Endothelial cell of umbilical vein (primary cell): Measurements from ENCODE around the gene ITSN2. TPM values are rescaled to one million over a fixed set of nuclear protein-coding genes. Genes with fewer than 3 reads are reported as not detected.

ENCODE experiments used
- BruUV-seq: library from RNA; stranded (reverse); fragments of 400-500 nt; replicated peaks from 2 replicates; lab custom pipeline; 2021; lab: Mats Ljungman, UMichigan
- CTCF ChIA-PET: fragments of 300-600, 350-600 bp; sonication (Branson Sonifier 250); formaldehyde crosslinking; loops from one replicate; lab custom pipeline; 2021; ENCODE audit warnings: antibody characterized with exemption, inconsistent platforms; lab: Charles Lee
- POLR2A ChIA-PET: fragments of 300-600, 350-600 bp; sonication (Branson Sonifier 250); formaldehyde crosslinking; loops from one replicate; lab custom pipeline; 2021; ENCODE audit warnings: antibody characterized with exemption, inconsistent platforms; lab: Charles Lee
- DNase-seq: peaks from one replicate; pipeline ENCODE4 v3.0.0-alpha.2; 2011; ENCODE audit warnings: low read depth, low spot score
- FAIRE-seq: peaks from 2 replicates; lab custom pipeline; 2011; peaks lifted over from hg19 to GRCh38; lab: Jason Lieb, UNC
- H2AFZ ChIP-seq: 2 replicates; pipeline ENCODE4 v1.6.0; 2012; ENCODE audit warnings: low read depth, low read length, control low read depth, inconsistent platforms
- H3K27ac ChIP-seq: 2 replicates; pipeline ENCODE4 v1.5.1; 2011; ENCODE audit warnings: low read depth, mild to moderate bottlenecking, control low read depth, low read length, moderate library complexity; ENCODE audit not compliant: insufficient read depth
- H3K27me3 ChIP-seq, 2 experiments: 2 replicates each; pipeline versions ENCODE4 v1.6.0 to v1.6.1; 2011; ENCODE audit warnings: low read length in 2 of 2, mixed read lengths in 1 of 2; ENCODE audit not compliant: control insufficient read depth in 2 of 2, insufficient read depth in 2 of 2
- H3K36me3 ChIP-seq, 2 experiments: 2 replicates in 1 of 2; 3 replicates in 1 of 2; pipeline ENCODE4 v1.5.1; 2011; ENCODE audit warnings: low read length in 2 of 2, mild to moderate bottlenecking in 1 of 2, moderate library complexity in 1 of 2; ENCODE audit not compliant: control insufficient read depth in 2 of 2, insufficient read depth in 2 of 2; ENCODE audit errors: extremely low read depth in 1 of 2
- H3K4me1 ChIP-seq: 3 replicates; pipeline ENCODE4 v1.5.1; 2011; ENCODE audit warnings: mild to moderate bottlenecking, low read length; ENCODE audit not compliant: control insufficient read depth, insufficient read depth; ENCODE audit errors: extremely low read depth
- H3K4me2 ChIP-seq: 2 replicates; pipeline ENCODE4 v1.6.1; 2011; ENCODE audit warnings: low read length, control low read depth, mixed read lengths; ENCODE audit not compliant: insufficient read depth
- H3K4me3 ChIP-seq, 3 experiments: fragments of 200-600 bp in 1 of 3; sonication (generic), shearing (Covaris generic) in 1 of 3; replicated peaks in 1 of 3; 2 replicates each; pipeline ENCODE4 v1.5.1; 2011 to 2016; ENCODE audit warnings: control low read depth in 3 of 3, low read length in 3 of 3, mild to moderate bottlenecking in 2 of 3, inconsistent platforms in 1 of 3, low read depth in 1 of 3, moderate library complexity in 1 of 3; ENCODE audit not compliant: insufficient read depth in 1 of 3
- H3K79me2 ChIP-seq: 2 replicates; pipeline ENCODE4 v1.6.0; 2012; ENCODE audit warnings: low read length, inconsistent platforms; ENCODE audit not compliant: control insufficient read depth, insufficient read depth
- H3K9ac ChIP-seq: replicated peaks from 2 replicates; pipeline ENCODE3; 2011; ENCODE audit warnings: low read length, control low read depth; ENCODE audit not compliant: insufficient read depth; ENCODE audit errors: extremely low read depth
- H3K9me1 ChIP-seq: replicated peaks from 3 replicates; pipeline ENCODE4 v1.6.0; 2011; ENCODE audit warnings: mild to moderate bottlenecking, low read length; ENCODE audit not compliant: control insufficient read depth, insufficient read depth; ENCODE audit errors: extremely low read depth
- H3K9me3 ChIP-seq: replicated peaks from 2 replicates; pipeline ENCODE4 v1.5.1; 2012; ENCODE audit warnings: low read length, inconsistent platforms; ENCODE audit not compliant: control insufficient read depth, insufficient read depth
- H4K20me1 ChIP-seq: replicated peaks from 2 replicates; pipeline ENCODE3; 2011; ENCODE audit warnings: mild to moderate bottlenecking, low read length; ENCODE audit not compliant: control insufficient read depth, insufficient read depth; ENCODE audit errors: extremely low read depth
- CTCF ChIP-seq, 2 donors: IDR thresholded peaks; 1 replicate in 1 of 2; 2 replicates in 1 of 2; pipeline ENCODE4 v1.5.1; 2011; ENCODE audit warnings: low read length in 2 of 2, mild to moderate bottlenecking in 2 of 2, moderate library complexity in 2 of 2, control low read depth in 1 of 2, inconsistent platforms in 1 of 2, low read depth in 1 of 2; ENCODE audit not compliant: insufficient read depth in 1 of 2; ENCODE audit errors: extremely low read depth in 1 of 2
- EZH2 ChIP-seq: IDR thresholded peaks from 2 replicates; pipeline ENCODE4 v1.6.1; 2012; ENCODE audit warnings: borderline replicate concordance, low read depth, mild to moderate bottlenecking, moderate library complexity, low read length, inconsistent platforms; ENCODE audit not compliant: severe bottlenecking
- FOS ChIP-seq: IDR thresholded peaks from 2 replicates; pipeline ENCODE4 v1.6.1; 2011; ENCODE audit warnings: mild to moderate bottlenecking, low read length, moderate library complexity, borderline replicate concordance; ENCODE audit not compliant: insufficient read depth
- GATA2 ChIP-seq: IDR thresholded peaks from 2 replicates; pipeline ENCODE4 v1.7.0; 2011; ENCODE audit warnings: low read depth, mild to moderate bottlenecking, moderate library complexity, mixed read lengths, low read length; ENCODE audit not compliant: insufficient read length, insufficient read depth
- JUN ChIP-seq: IDR thresholded peaks from 2 replicates; pipeline ENCODE4 v1.6.1; 2011; ENCODE audit warnings: borderline replicate concordance, low read depth; ENCODE audit not compliant: insufficient read length, insufficient read depth
- MYC ChIP-seq: IDR thresholded peaks from one replicate; pipeline ENCODE4 v1.6.1; 2011; ENCODE audit warnings: mild to moderate bottlenecking, low read depth, low read length
- POLR2A ChIP-seq: IDR thresholded peaks from 2 replicates; pipeline ENCODE4 v1.6.1; 2012; ENCODE audit warnings: low read depth, mild to moderate bottlenecking, control low read depth, low read length
- POLR2AphosphoS5 ChIP-seq: IDR thresholded peaks from 2 replicates; pipeline ENCODE4 v1.6.1; 2012; ENCODE audit warnings: low read depth, mild to moderate bottlenecking, control low read depth, low read length, moderate library complexity; ENCODE audit not compliant: insufficient read depth
- dilution Hi-C: fragments of 300-500 bp; cut with MboI; formaldehyde crosslinking; loops from one replicate; pipeline ENCODE4 v1.15.0; 2019; ENCODE audit warnings: low sequenced_read_pairs; ENCODE audit not compliant: extremely low pct_ligation_motif_present
- intact Hi-C: fragments of 100-400 bp; cut with micrococcal nuclease; formaldehyde crosslinking; loops from one replicate; pipeline ENCODE4 v1.10.0; 2022
- polyA plus RNA-seq, 4 experiments: library from polyadenylated mRNA; depleted of rRNA in 3 of 4; stranded (reverse) in 3 of 4; unstranded in 1 of 4; fragments of >200 nt; gene quantifications; 2 replicates each; pipeline versions ENCODE4 v1.2.1 to v1.2.3, GENCODE V29; 2011 to 2012; ENCODE audit warnings: missing spikeins in 1 of 4
- total RNA-seq: library from RNA; stranded (reverse); gene quantifications from 2 replicates; pipeline ENCODE4 v1.2.3, GENCODE V29; 2021
- TF ChIP-seq, protein P1 (sequence below): IDR thresholded peaks from 2 replicates; pipeline ENCODE4 v1.6.1; 2011; ENCODE audit not compliant: insufficient read depth, insufficient read length

The ITSN2 gene
- total and polyA plus RNA-seq, 2 donors (not counting 3 experiments of a cell fraction or from before 2014, with no cell fraction given): 30.5 to 56.8 TPM

DNA sequence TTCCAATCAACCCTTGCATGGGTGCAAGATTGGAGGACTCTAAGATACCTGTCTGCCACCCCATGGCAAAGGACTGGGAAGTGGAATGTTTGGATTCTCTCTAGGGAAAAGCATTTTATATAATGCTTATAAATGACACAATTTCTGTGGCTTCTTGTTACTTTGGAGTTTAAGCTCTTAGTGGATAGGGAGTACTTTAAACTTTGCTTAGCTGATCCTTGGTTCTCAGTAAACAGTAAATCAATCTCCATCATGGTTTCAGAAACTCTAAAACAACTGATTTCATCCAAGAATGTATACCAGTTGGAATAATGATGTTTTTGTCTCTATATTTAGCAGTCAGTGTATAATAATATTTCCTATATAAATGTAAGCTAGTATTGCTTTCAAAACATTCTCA, 199.6 kb downstream of the ITSN2 start:
- intact Hi-C loops: no loop called here
- CTCF ChIA-PET: interaction anchor here (1.2 to 3.5 kb wide), 3 partner anchors 13 to 336 kb away, joined by 3 to 27 read pairs (median 6); no protein-coding TSS in a partner anchor

More for the DNA sequence above, 199.6 kb downstream of the ITSN2 start:
- Histone ChIP-seq H3K4me2 (no peak overlapping the region), H4K20me1 (no peaks in the 10 kb centered on the region), H3K4me3 (no peak overlapping the region), H3K4me1 (no peaks in the 10 kb centered on the region), H3K27ac (no peak overlapping the region), H3K36me3 (no peaks in the 10 kb centered on the region), H3K79me2 (no peaks in the 10 kb centered on the region), H3K9me3 (no peaks in the 10 kb centered on the region), H3K9me1 (no peaks in the 10 kb centered on the region), H2AFZ (no peak overlapping the region), H3K9ac (no peak overlapping the region), H3K27me3 (no peaks in the 10 kb centered on the region)
- POLR2A ChIA-PET: no interaction called here
- DNase-seq (no peak), FAIRE-seq (no peak)
- BruUV-seq: no TSS peak
- dilution Hi-C loops: no loop called here
- no peak for TF ChIP-seq JUN
- TF ChIP-seq POLR2A: no peak
- no peak for TF ChIP-seq MYC
- no peak for TF ChIP-seq GATA2
- no peak for TF ChIP-seq EZH2
- TF ChIP-seq POLR2AphosphoS5: no peak
- TF ChIP-seq, protein P1, sequence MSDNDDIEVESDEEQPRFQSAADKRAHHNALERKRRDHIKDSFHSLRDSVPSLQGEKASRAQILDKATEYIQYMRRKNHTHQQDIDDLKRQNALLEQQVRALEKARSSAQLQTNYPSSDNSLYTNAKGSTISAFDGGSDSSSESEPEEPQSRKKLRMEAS: no peak
- TF ChIP-seq CTCF (IDR thresholded peaks at IDR 0.05; ENCODE audit: extremely low read depth in 1 of 2, insufficient read depth in 1 of 2, low read depth in 1 of 2, low read length in 2 of 2): no peak
- no peak for TF ChIP-seq FOS
